Measurements from ENCODE around the gene TAF1L. TPM values are rescaled to one million over a fixed set of nuclear protein-coding genes. Genes with fewer than 3 reads are reported as not detected.

TAF1L gene, protein sequence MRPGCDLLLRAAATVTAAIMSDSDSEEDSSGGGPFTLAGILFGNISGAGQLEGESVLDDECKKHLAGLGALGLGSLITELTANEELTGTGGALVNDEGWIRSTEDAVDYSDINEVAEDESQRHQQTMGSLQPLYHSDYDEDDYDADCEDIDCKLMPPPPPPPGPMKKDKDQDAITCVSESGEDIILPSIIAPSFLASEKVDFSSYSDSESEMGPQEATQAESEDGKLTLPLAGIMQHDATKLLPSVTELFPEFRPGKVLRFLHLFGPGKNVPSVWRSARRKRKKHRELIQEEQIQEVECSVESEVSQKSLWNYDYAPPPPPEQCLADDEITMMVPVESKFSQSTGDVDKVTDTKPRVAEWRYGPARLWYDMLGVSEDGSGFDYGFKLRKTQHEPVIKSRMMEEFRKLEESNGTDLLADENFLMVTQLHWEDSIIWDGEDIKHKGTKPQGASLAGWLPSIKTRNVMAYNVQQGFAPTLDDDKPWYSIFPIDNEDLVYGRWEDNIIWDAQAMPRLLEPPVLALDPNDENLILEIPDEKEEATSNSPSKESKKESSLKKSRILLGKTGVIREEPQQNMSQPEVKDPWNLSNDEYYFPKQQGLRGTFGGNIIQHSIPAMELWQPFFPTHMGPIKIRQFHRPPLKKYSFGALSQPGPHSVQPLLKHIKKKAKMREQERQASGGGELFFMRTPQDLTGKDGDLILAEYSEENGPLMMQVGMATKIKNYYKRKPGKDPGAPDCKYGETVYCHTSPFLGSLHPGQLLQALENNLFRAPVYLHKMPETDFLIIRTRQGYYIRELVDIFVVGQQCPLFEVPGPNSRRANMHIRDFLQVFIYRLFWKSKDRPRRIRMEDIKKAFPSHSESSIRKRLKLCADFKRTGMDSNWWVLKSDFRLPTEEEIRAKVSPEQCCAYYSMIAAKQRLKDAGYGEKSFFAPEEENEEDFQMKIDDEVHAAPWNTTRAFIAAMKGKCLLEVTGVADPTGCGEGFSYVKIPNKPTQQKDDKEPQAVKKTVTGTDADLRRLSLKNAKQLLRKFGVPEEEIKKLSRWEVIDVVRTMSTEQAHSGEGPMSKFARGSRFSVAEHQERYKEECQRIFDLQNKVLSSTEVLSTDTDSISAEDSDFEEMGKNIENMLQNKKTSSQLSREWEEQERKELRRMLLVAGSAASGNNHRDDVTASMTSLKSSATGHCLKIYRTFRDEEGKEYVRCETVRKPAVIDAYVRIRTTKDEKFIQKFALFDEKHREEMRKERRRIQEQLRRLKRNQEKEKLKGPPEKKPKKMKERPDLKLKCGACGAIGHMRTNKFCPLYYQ (N-terminal part only)
- total RNA-seq: 1 to 10 TPM; 4.8 to 5.7 TPM
- 3.0 TPM for polyA plus RNA-seq (ENCODE audit: insufficient read depth, low read depth, low replicate concordance)
- long read RNA-seq, donor 1, full-length matches to known transcripts: 2 of 2 reads
- long read RNA-seq, donor 1, partial matches to known transcripts: 0 of 2 reads
- long read RNA-seq, donor 1, other reads (novel, unspliced or antisense): 0 of 2 reads
- long read RNA-seq, donor 2, full-length matches to known transcripts: 1 of 1 reads
- long read RNA-seq, donor 2, partial matches to known transcripts: 0 of 1 reads
- long read RNA-seq, donor 2, other reads (novel, unspliced or antisense): 0 of 1 reads

DNA sequence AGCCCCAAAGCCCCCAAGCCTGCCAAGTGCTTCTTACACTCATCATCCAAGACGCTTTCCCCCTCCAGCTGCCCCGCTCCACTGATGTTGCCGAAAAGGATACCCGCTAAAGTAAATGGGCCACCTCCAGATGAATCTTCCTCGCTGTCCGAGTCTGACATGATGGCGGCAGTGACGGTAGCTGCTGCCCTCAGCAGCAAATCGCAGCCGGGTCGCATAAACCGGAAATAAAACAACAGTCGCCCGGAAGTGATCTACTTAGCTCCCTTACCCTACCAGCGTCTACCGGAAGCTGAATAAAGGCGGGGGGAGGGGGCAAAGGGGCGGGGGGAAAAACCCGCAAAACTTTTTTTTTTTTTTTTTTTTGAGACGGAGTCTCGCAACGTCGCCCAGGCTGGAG is at the start of gene TAF1L:
Gene TAF1L, minus strand, starts transcription at position 308 of the 400 bp plus-strand sequence. Its CDS starts 90 bp downstream, at position 218.
- TF ChIP-seq CTCF (IDR thresholded peaks at IDR 0.05): no peak
- no peak for TF ChIP-seq POLR2A (IDR thresholded peaks at IDR 0.05)
- intact Hi-C loops (cut with DNase I; ENCODE audit: low total_unique reads): no loop called here
- Histone ChIP-seq H3K27me3 (no peaks in the 10 kb centered on the region), H3K27ac (no peak within 1 kb of the TSS), H3K9me3 (no peaks in the 10 kb centered on the region), H3K36me3 (ENCODE audit: low read depth, missing control alignments) (no peaks in the 10 kb centered on the region), H3K4me3 (peak within 1 kb of the TSS; percentile 32 to 48), H3K4me1 (no peaks in the 10 kb centered on the region)
- 65 to 76% methylated on average over 23 of the region's 23 CpGs for WGBS, 2 donors
- peak; percentile 81 for DNase-seq

GRCh38 chr9:32681751-32682150 is 46.3 kb upstream of the TAF1L start:
- Histone ChIP-seq H3K27me3 (no peaks in the 10 kb centered on the region), H3K4me3 (no peak overlapping the region), H3K4me1 (no peaks in the 10 kb centered on the region), H3K9me3 (no peaks in the 10 kb centered on the region), H3K27ac (no peak overlapping the region), H3K36me3 (ENCODE audit: low read depth, missing control alignments) (no peaks in the 10 kb centered on the region)
- 91 to 95% methylated on average over 1 of the region's 1 CpG for WGBS, 2 donors
- no peak for TF ChIP-seq CTCF (IDR thresholded peaks at IDR 0.05)
- TF ChIP-seq POLR2A (IDR thresholded peaks at IDR 0.05): no peak
- DNase-seq: no peak
- intact Hi-C loops (cut with DNase I; ENCODE audit: low total_unique reads): no loop called here

DNA sequence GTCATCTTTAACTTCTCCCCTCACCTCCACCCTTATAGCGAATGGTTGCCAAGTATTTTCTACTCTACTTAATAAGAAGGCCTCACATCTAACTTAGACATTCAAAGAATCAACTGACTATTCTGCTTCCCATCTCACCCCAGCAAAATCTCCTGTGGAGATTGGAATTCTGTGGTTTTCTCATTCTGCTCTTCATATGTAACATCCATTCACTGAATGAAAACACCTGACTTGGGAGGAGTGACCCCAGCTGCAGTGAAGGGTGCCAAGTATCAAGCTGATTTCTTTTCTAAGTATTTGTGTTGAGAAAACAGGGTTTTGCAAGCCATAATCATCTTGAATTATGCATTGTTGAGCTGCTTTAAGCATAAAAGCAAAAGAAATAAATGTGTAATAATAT is 42.5 kb upstream of the TAF1L start:
- no peak for DNase-seq
- Histone ChIP-seq H3K4me1 (no peaks in the 10 kb centered on the region), H3K27me3 (no peaks in the 10 kb centered on the region), H3K4me3 (no peak overlapping the region), H3K9me3 (no peaks in the 10 kb centered on the region), H3K36me3 (ENCODE audit: low read depth, missing control alignments) (no peaks in the 10 kb centered on the region), H3K27ac (no peak overlapping the region)
- TF ChIP-seq POLR2A (IDR thresholded peaks at IDR 0.05) (no peak), CTCF (IDR thresholded peaks at IDR 0.05) (no peak)
- 84 to 100% methylated on average over 1 of the region's 1 CpG for WGBS, 2 donors
- intact Hi-C loops (cut with DNase I; ENCODE audit: low total_unique reads): no loop called here

GRCh38 chr9:32672469-32672868 is 37.0 kb upstream of the TAF1L start:
- Histone ChIP-seq H3K4me3 (no peak overlapping the region), H3K9me3 (no peaks in the 10 kb centered on the region), H3K36me3 (ENCODE audit: low read depth, missing control alignments) (no peaks in the 10 kb centered on the region), H3K27me3 (no peaks in the 10 kb centered on the region), H3K4me1 (no peaks in the 10 kb centered on the region), H3K27ac (no peak overlapping the region)
- TF ChIP-seq CTCF (IDR thresholded peaks at IDR 0.05) (no peak), POLR2A (IDR thresholded peaks at IDR 0.05) (no peak)
- 83 to 91% methylated on average over 6 of the region's 6 CpGs for WGBS, 2 donors
- DNase-seq: no peak
- intact Hi-C loops (cut with DNase I; ENCODE audit: low total_unique reads): no loop called here
